GM20431 (cell line): ENCODE measurements around the gene TULP1.

ENCODE experiments used
- in situ Hi-C: fragments of 300-500 bp; cut with MseI, MboI; formaldehyde crosslinking; loops from one replicate; pipeline ENCODE4 v1.15.0; 2020; ENCODE audit warnings: low sequenced_read_pairs; ENCODE audit not compliant: unreplicated experiment

The TULP1 gene

DNA sequence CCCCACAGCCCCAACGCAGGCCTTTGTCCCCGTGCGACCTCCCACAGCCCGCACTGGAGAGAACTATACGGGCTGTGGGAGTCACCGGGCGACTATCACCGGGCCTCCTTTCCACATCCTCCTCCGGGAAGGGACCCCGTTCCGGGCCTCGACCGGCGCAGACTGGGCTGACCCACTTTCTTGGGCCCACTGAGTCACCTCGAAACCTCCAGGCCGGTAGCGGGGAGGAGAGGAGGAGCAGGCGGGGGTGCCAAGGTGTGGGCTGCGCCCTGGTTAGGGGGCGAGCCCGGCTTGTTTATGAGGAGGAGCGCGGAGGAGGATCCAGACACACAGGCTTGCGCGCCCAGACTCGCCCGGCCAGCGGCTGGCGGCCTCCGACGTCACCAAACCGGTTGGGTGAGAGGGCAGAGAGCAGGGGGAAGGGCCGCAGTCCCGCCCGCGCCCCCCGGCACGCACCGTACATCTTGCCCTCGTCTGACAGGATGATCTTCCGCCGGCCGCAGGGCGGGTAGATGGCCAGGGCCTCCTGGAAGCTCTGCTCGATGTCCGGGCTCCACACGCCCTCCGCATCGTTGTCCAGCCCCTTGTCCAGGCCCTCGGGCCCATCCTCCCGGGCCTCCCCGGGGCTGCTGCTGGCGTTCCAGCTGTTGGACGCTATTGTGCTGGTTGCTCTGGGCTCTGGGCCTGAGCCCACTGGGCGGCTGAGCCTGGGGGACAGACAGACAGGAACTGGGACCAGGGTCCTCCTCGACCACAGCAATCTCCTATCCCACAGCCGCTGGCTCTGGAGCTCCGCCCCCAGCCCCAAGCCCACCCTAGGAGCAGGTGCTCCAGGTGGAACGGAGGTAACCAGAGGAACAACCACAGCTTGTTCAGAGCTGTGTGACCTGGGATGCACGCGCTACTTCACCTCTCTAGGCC, 26.4 kb downstream of the TULP1 start:
- in situ Hi-C loops, result no loop called here

DNA sequence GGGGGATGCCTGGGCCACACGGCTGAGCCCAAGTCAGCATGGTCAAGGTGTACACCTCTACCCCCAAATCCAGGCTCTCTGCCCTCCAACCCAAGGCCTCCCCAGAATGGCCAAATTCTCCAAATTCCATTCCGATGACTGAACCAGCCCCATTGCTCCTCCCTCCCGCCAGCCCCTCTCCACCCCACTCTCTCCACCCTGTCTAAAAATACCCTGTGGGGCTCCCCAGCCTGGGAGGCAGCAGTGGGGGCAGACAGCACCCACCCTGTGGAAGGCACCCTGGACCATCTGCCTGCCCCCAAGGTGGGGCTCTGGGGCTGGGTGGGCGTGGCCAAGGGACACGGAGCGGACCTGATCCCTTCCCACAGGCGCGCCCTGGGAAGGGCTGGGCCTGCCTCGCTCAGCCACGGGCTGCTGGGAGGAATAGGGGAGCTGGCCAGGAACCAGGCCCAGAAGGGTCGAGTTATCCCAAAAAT, 27.3 kb downstream of the TULP1 start:
- in situ Hi-C loops, result no loop called here

- in situ Hi-C loops, result no loop called here
Measured at GRCh38 chr6:35484921-35485392, 27.7 kb downstream of the TULP1 start.

DNA sequence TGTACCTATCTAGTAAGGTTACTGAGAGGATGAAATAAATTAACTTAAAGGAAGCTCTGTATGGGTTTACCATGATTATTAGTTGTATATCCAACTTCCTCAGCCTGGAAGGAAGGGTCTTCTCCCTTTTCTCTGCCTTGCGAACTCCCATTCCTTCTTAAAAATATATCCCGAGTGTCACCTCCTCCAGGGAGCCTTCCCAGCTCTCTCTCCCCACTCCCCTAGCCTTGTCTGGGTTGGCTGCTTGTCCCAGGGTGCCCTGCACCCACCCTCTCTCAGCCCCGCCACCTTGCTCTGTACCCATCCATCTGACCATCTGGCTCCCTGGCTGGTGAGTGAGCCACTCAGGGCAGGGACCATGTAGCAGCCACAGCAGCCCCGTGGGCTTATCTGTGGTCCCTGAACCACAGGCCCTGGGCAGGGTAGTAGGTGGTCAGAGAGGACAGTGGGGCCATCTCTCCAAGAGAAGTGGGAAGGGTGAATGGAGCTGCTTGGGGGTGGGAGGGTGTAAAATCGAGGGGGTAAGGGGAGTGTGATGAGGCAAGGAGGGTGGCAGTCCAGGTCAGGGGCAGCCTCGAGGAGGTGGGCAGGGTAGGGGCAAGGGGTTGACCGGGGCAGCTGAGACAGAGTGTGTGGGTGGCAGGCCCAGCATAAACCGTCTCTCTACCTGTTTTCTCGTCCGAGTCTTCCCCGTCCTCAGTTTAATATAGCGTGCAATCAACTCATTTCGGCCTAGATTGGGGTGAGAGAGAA, 28.6 kb downstream of the TULP1 start:
- in situ Hi-C loops, result no loop called here

- in situ Hi-C loops, result no loop called here
Measured at GRCh38 chr6:35483490-35483889, 29.2 kb downstream of the TULP1 start.

DNA sequence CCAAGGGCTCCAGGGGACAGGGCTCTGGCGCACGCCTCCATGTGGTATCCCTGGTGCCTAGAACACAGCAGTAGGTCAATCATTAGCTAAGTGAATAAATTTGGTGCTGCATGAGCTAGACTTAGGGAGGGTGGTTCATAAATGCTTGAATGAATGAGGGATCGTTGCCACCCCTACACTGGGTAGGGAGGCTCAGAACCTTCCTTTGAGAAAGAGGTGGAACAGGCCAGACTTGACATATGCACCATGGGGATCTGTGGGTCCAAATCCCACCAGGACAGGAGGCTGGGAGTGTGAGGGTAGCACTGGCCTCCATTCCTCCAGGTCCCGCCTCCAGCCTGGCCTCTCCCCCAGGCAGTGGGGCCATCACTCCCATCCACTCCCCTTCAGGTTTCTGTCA, 29.6 kb downstream of the TULP1 start:
- in situ Hi-C loops, result no loop called here

DNA sequence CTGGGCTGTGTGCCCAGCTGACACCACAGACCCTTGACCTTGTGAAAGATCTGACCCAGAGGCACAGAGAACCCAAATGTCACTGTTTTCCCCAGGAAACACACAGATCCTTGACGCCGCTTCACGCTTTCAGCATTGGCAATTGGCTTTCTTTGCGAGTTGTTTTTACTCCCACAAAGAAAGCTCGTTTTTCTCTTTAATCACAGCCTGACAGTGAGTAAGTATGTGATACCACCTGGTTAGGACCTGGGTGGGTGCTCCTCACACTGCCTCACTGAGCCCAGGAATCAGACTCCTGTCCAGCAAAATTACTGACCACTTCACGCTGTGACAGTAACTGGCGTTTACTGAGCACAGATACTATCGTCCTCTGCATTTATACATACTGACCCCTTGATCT, 31.5 kb downstream of the TULP1 start:
- in situ Hi-C loops, result no loop called here

DNA sequence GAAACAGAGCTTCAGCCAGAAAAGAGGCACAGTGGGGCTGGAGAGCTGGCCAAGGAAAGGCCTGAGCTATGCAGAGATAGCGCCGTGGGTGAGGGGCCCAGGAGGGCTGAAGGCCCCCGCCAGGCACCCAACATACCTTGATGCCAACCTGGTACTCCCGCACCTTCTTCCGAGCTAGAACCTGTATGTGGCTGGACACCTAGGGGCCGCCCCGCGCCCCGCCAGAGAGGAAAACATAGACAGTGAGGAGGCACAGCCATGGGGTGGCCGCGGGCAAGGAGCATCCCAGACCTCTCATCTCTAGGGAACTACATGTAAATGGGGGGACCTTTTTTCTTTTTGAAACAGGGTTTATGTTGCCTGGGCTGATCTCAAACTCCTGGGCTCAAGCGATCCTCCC, 32.5 kb downstream of the TULP1 start:
- in situ Hi-C loops, result no loop called here

GRCh38 chr6:35478259-35478658, 34.4 kb downstream of the TULP1 start:
- in situ Hi-C loops, result no loop called here

DNA sequence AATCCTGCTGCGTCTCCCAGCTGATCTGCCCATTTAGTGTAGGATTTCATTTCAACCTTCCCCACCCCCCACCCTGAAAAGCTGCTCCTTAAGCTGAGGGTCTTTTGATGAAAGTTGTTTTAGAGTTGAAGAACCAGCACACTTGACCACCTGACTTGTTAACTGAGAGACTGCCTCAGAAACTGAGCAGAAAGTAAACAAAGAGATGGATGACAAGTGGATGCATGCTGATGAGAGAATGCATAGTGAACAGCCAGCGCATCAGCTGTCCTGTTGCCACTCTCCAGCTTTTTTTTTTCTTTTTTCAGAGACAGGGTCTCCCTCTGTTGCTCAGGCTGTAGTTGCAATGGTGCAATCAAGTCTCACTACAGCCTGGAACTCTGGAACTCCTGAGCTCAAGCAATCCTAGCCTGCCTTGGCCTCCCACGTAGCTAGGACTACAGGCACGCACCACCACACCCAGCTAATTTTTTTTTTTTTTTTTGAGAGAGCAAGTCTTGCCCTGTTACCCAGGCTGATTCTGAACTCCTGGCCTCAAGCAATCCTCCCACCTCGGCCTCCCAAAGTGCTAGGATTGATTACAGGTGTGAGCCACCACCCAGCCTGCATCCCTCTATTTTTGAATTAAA, 35.0 kb downstream of the TULP1 start:
- in situ Hi-C loops, result no loop called here

DNA sequence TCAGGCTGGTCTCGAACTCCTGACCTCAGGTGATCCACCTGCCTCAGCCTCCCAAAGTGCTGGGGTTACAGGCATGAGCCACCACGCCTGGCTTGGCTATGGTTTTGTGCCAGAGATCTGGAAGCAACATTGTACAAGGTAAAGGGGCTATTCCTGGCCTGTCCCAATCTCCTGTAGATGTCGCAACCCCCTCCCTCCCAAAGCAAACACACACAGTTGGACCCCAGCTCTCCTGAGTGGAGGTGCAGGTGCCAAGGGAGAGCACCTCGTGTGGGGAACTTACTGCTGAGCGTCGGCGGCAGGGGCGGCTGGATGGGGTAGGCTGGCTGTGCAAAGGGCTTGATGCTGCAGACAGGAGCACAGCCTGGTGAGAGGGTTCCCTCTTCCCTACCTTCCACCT, 35.7 kb downstream of the TULP1 start:
- in situ Hi-C loops, result no loop called here

- in situ Hi-C loops, result no loop called here
Measured at GRCh38 chr6:35476004-35476403, 36.7 kb downstream of the TULP1 start.

DNA sequence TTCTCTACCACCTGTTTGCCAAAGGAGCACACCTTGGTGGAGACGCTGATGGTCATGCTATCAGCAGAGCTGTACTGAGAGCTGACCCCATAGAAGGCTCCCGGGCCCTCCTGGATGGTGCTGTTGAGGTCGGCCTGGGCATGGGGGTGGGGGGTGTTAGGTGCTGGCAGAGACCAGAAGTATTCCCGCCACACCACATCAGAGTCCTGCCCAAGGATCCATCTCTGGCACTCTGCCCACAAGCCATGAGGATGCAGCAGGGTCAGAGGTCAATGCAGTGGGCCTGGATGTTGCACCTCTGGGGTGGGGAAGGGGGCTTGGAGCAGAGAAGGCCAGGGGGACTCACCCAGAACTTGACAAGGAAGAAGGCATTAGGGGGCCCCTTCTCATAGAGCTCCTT, 37.1 kb downstream of the TULP1 start:
- in situ Hi-C loops, result no loop called here

- in situ Hi-C loops, result no loop called here
Measured at GRCh38 chr6:35474942-35475570, 37.6 kb downstream of the TULP1 start.

GRCh38 chr6:35474131-35474941, 38.4 kb downstream of the TULP1 start:
- in situ Hi-C loops, result no loop called here

- in situ Hi-C loops, result no loop called here
Measured at GRCh38 chr6:35473850-35474130, 38.9 kb downstream of the TULP1 start.

GRCh38 chr6:35473075-35473849, 39.4 kb downstream of the TULP1 start:
- in situ Hi-C loops, result no loop called here

GRCh38 chr6:35471836-35472345, 40.8 kb downstream of the TULP1 start:
- in situ Hi-C loops, result no loop called here

- in situ Hi-C loops, result no loop called here
Measured at GRCh38 chr6:35470663-35471120, 42.0 kb downstream of the TULP1 start.
